ENCODE results near the gene CADM2.

GRCh38 chr3:85475346-85475745 is 516.6 kb downstream of the CADM2 start:
- TF ChIP-seq POLR2A (IDR thresholded peaks at IDR 0.05) (no peak), CTCF (IDR thresholded peaks at IDR 0.05) (no peak)
